ENCODE data around the gene NUDT17.
"Not testable (repeated sequence)": the region's sequence is repeated elsewhere in the genome, so short reads cannot be mapped to it uniquely, and the experiment has no call there.

NUDT17 gene, protein sequence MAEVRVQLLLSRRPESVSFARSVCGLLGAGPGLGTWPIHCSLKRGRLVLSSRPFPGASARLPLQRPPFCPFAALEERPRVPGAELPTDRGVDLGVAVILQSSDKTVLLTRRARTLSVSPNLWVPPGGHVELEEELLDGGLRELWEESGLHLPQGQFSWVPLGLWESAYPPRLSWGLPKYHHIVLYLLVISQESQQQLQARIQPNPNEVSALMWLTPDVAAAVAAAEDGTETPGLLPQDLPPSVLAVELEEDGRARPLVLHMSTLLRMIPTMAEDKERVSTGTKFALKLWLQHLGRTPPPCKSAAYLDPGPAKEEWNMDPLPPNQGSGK

GRCh38 chr1:145845514-145846161, at the start of gene NUDT17:
NUDT17 (plus strand) TSS chr1:145845630; CDS start chr1:145845641, 11 bp downstream.
- peak; percentile 81 for DNase-seq

DNA sequence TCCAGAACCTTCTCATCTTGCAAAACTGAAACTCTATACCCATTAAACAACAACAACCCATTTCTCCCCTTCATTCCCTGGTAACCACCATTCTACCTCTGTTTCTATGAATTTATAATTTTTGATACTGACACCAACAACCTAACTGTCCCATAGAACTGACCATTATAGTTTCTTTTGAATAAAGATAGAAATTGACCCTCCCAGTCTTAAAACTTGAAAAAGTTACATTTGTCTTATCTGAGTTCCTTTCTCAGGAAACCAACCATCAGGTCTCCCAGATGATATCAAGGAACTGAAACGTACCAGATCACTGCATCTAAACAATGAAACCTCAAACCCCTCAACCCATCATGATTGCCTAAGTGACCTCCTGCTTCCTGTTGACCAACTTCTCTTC, 48.7 kb upstream of the NUDT17 start:
- no peak for DNase-seq

DNA sequence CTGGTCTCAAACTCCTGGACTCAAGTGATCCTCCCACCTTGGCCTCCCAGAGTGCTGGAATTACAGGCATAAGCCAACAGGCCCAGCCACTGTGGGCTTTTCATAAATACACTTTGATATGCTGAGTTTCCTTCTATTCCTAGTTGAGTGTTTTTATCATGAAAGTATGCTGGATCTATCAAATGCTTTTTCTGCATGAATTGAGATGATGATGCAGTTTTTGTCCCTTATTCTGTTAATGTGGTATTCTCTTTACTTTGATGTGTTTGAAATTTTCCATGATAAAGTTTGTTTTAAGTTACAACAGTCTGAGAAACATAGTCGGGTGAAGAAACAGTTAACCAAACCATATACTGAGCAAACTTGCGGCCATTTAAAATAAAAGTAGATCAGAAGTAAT, 45.6 kb upstream of the NUDT17 start:
- no peak for DNase-seq

DNA sequence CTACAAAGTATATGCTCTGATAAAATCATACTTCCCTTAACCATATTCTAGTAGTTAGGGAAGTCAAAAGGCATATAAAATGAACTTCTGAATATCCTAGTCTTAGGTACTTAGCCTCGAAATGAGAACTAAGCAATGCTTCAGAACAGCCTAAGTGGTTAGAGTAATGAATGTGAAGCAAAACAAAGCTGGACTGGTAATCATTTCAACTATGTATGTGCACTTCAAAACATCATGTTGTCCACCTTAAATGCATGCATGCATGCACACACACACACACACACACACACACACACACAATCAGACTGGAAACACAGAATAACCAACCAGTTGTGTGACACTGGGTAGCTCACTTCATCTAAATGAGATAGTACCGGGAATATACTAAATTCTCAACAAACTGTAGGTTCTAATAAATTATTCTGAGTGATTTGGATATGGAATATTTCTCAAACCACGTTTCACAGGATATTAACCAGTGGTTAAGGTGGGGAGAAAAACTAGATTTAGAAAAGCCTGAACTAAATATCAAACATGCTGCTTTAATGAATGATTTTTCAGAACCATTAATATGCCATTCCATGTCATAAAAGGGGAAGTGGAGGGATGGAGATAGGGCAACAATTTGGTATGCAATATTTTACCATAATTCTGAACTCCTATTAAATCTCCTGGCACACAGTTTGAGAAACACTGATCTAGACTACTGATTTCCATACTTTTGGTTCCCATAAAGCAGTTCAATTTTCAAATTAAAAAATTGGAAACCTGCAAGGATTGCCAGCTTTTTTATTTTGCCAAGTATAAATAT, 41.0 kb upstream of the NUDT17 start:
- DNase-seq = no peak

GRCh38 chr1:145805057-145805456, 40.4 kb upstream of the NUDT17 start:
- DNase-seq = no peak

- no peak for DNase-seq
Observed at GRCh38 chr1:145806408-145806807, 39.0 kb upstream of the NUDT17 start.

- no peak for DNase-seq
Observed at GRCh38 chr1:145806844-145807243, 38.6 kb upstream of the NUDT17 start.

DNA sequence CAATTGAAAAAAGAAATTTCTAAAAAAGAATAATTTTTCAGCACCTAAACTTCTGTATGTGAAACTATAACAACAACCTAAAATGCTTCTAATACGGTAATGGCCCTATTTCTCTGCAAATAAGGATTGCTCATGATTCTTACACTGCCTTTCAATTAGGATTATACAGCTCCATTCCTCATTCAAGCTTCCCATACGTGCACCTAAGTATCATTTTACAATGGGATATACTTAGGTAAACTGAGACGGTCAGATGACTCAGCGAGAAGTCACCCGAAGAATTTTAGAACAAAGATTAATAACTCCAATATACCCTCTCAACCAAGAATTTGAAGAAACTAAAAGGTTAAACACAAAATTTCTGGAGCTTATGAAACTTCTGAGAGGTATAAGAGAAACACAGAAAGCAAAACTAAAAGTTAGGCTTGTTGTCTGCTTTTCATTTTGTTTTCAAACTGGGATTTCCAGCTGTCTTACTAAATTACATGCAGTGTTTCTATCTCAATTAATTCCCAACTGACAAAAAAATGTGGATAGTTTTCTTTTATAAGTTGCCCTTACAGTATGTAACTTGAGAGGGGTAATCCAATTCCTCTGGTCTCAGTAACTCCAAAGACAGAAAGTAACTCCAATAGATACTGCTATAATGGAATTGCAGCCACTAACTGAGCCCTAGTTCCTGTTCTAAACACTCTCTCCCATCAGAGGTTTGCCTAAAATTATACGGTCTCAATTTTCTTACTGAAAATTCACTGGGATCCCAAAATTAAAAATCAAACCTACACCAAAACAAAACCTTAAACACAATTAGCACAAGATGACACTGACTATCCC, 32.2 kb upstream of the NUDT17 start:
- not testable (repeated sequence) for DNase-seq

DNA sequence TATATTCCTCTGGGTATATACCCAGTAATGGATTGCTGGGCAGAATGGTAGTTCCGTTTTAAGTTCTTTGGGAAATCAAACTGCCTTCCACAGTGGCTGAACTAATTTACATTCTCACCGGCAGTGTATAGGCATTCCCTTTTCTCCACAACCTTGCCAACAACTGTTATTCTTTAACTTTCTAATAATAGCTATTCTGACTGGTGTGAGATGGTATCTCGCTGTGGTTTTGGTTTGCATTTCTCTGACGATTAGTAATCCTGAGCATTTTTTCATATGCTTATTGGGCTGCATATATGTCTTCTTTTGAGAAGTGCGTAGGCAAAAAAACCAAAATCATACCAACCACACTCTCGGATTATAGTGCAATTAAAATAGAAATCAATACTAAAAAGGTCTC, 27.3 kb upstream of the NUDT17 start:
- DNase-seq = not testable (repeated sequence)

DNA sequence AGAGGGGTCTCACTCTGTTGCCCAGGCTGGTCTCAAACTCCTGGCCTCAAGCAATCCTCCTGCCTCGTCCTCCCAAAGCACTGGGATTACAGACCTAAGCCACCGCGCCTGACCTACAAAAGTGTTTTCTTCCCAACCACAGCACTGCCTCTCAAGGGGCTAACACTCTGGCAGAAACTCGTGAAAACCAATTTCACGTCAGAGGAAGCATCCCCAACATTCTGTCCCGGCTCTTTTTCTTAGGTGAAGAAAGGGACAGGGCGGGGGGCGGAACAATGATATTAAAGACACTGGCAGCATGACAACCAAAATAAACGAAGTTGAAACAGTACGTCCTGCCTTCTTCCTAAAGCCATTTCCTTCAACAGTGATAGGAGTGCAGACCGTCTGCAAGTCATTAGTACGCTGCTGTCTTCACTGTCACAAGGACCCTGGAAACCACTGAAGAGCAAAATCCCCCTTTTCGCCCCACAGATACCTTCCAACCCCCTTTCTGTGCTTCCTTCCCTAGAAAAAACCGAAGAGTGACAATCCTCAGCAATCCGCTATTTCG, 22.6 kb upstream of the NUDT17 start:
- DNase-seq = not testable (repeated sequence)

DNA sequence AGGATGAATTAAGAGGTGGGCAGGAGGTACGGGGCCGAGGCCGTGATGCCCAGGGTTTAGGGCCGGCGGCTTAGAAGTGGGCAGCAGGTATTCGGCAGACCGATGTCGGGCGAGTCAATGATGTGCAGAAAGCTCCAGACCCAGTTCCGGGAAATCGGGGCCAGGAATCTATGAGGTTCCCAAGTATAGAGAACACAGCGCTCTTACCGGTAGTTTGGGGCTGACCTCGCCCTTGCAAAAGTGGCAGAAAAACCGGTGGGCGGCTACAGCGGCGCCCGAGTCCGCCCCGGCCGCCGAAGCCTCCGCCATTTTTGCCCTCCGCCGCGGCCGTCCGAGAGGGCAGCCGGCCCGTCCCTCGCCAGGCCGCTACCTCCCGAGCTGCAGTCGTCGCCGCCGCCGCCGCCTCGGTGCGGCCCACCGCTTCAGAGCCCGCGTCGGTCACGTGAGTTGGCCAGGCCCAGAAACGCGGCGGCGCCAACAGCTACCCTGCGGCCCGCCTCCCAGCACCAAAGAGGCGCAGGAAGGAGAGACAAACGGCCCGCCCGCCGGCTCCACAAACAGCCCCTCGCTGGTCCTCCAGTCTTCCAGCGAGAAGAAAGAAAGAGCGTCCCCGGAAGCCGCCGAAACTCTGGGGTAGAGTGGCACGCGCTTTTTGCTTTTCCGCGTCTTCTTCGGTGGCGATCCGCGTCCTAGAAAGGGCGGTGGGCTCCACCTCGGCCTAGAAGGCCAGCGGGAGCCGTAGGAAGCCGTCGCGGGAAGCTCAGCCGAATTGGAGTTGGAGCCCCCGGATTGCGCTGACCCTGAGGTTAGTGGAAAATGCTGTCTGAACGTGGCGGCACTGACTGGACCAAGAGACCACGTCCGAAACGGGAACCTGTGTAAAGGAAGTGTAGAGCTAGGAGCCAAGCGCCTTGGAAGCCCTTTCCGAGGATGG, 21.6 kb upstream of the NUDT17 start, which contains the start of the genes POLR3C and RNF115:
POLR3C (plus strand) TSS at position 636 of the 934 bp plus-strand sequence. CDS start 1,577 bp downstream, outside the sequence.
RNF115 (minus strand) TSS at position 531 of the 934 bp plus-strand sequence; CDS start at position 309, 222 bp downstream.
- DNase-seq = peak; percentile 91

- DNase-seq = no peak
Observed at GRCh38 chr1:145824499-145824842, 21.0 kb upstream of the NUDT17 start.

DNA sequence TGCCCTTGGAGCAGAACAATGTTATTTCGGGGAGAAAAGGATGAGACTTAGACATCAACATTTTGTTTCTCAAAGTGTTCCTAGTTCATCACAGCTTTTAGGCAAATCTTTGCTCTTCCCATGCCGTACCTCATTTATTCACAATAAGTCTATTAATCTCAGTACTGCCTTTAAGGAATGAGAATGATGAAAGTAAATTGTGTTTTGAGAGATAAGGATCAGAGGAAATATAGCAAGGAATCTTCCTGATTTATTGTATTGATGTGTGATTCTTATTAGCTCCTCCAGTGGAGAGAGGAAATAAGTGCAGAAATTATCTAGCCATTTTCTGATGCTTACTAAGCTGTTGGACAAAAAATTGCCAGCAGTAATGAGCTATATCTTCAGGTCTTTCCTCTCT, 19.4 kb upstream of the NUDT17 start:
- DNase-seq = peak; percentile 16

- DNase-seq = peak; percentile 30
Observed at GRCh38 chr1:145827966-145828365, 17.5 kb upstream of the NUDT17 start.

- peak; percentile 59 for DNase-seq
Observed at GRCh38 chr1:145828367-145829026, 16.9 kb upstream of the NUDT17 start.

GRCh38 chr1:145830810-145831209, 14.6 kb upstream of the NUDT17 start:
- DNase-seq = not testable (repeated sequence)

DNA sequence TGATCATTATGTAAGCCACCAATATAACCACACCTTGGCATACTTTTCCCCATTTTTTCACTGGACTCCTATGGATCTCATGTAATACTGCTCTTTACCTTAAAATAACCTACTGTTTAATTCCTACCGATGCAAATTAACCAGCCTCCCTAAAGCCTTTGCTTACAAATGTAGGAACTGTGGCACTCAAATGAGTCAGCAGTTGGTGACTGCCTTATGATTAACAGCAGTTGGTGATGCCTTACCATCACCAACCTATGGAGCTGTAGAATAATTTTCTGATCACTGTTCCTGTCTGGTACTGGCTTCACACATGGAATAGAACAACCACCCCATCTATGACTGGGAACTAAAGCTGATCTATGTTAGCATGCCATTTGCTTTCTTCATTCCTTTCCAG, 7.8 kb upstream of the NUDT17 start:
- DNase-seq = peak; percentile 28

- DNase-seq = no peak
Observed at GRCh38 chr1:145843031-145843430, 2.4 kb upstream of the NUDT17 start.

DNA sequence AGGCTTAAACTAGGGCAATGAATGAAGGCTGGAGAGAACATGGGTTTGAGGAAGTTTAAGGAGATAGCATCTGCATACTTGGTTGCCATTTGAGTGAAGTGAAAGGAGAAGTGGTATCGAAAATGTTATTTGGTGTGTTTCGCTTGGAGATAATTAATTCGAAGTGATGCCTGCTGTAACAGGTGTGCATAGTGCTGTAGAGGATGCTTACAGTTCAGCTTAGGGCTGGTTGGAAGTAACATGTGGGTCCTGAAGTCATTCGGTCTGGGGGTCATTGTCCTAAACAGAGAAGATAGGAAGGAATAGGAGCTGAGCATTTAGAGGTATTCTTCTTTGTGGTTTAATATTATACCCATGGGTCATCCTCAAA, 301 bp upstream of the NUDT17 start:
- DNase-seq = peak; percentile 69

GRCh38 chr1:145846201-145846612, 777 bp downstream of the NUDT17 start:
- peak; percentile 34 for DNase-seq

Measured in suppressor macrophage treated with lipopolysaccharide for 4 hours (primary cell).